NCI-H748 (cell line): ENCODE results near the gene AMIGO3.
A peak's percentile ranks its signal among the peaks of the same experiment; 100 is the strongest.

Source experiments
- DNase-seq: peaks from one replicate; lab custom pipeline; 2025; ENCODE audit not compliant: unreplicated experiment; lab: John Stamatoyannopoulos, UW

Gene AMIGO3

GRCh38 chr3:49725906-49726681 lies 6.6 kb upstream of the AMIGO3 start:
- DNase-seq = no peak

GRCh38 chr3:49724586-49724985 lies 5.1 kb upstream of the AMIGO3 start:
- peak; percentile 26 for DNase-seq

GRCh38 chr3:49723628-49724551 lies 4.4 kb upstream of the AMIGO3 start, which contains the start of gene GMPPB:
GMPPB (minus strand) TSS chr3:49723951; CDS start chr3:49723726, 225 bp downstream.
- DNase-seq = peak; percentile 96

GRCh38 chr3:49723296-49723627 lies 3.8 kb upstream of the AMIGO3 start:
- DNase-seq = peak; percentile 55

GRCh38 chr3:49722896-49723295 lies 3.4 kb upstream of the AMIGO3 start:
- DNase-seq = no peak

- no peak for DNase-seq
These were observed 2.7 kb upstream of the AMIGO3 start for GRCh38 chr3:49721896-49722781.

GRCh38 chr3:49721596-49721895 lies 2.1 kb upstream of the AMIGO3 start:
- no peak for DNase-seq

GRCh38 chr3:49720855-49721595 lies 1.5 kb upstream of the AMIGO3 start:
- no peak for DNase-seq

- peak; percentile 75 for DNase-seq
These were observed 648 bp downstream of the AMIGO3 start for GRCh38 chr3:49718858-49719213.

GRCh38 chr3:49717959-49718857 lies 1.3 kb downstream of the AMIGO3 start:
- DNase-seq = peak; percentile 79

- DNase-seq = no peak
These were observed 2.1 kb downstream of the AMIGO3 start for GRCh38 chr3:49717211-49717958.

- DNase-seq = no peak
These were observed 2.7 kb downstream of the AMIGO3 start for GRCh38 chr3:49716691-49717210.

GRCh38 chr3:49716169-49716568 lies 3.3 kb downstream of the AMIGO3 start:
- DNase-seq = no peak

GRCh38 chr3:49715611-49716121 lies 3.8 kb downstream of the AMIGO3 start:
- no peak for DNase-seq

- no peak for DNase-seq
These were observed 4.5 kb downstream of the AMIGO3 start for GRCh38 chr3:49714728-49715550.

- DNase-seq = no peak
These were observed 6.0 kb downstream of the AMIGO3 start for GRCh38 chr3:49713336-49714105.
